Hematopoietic multipotent progenitor cell treated with erythropoietin and hydrocortisone succinate and interleukin-3 and kit ligand, for 17 days (in vitro differentiated cells): ENCODE measurements around the gene TBC1D22A.
"Not testable (repeated sequence)": the region's sequence is repeated elsewhere in the genome, so short reads cannot be mapped to it uniquely, and the experiment has no call there.

Source experiments
- DNase-seq: peaks from one replicate; pipeline ENCODE4 v3.0.0-alpha.2; 2015; ENCODE audit warnings: low spot score

TBC1D22A gene

GRCh38 chr22:47102648-47103047 lies 340.2 kb downstream of the TBC1D22A start:
- DNase-seq = no peak

- no peak for DNase-seq
Observed at GRCh38 chr22:47105085-47105484, 342.6 kb downstream of the TBC1D22A start.

- no peak for DNase-seq
Observed at GRCh38 chr22:47106806-47107205, 344.4 kb downstream of the TBC1D22A start.

GRCh38 chr22:47107431-47107830 lies 345.0 kb downstream of the TBC1D22A start:
- DNase-seq = peak; percentile 13

- DNase-seq = no peak
Observed at GRCh38 chr22:47110817-47111443, 348.5 kb downstream of the TBC1D22A start.

- no peak for DNase-seq
Observed at GRCh38 chr22:47111626-47112581, 349.5 kb downstream of the TBC1D22A start.

GRCh38 chr22:47112582-47112965 lies 350.1 kb downstream of the TBC1D22A start:
- DNase-seq = no peak

GRCh38 chr22:47112994-47113852 lies 350.8 kb downstream of the TBC1D22A start:
- no peak for DNase-seq

GRCh38 chr22:47113853-47114415 lies 351.5 kb downstream of the TBC1D22A start:
- no peak for DNase-seq

GRCh38 chr22:47114813-47115517 lies 352.5 kb downstream of the TBC1D22A start:
- DNase-seq = no peak

- no peak for DNase-seq
Observed at GRCh38 chr22:47115518-47115890, 353.1 kb downstream of the TBC1D22A start.

GRCh38 chr22:47115921-47116320 lies 353.5 kb downstream of the TBC1D22A start:
- DNase-seq = no peak

GRCh38 chr22:47116426-47117341 lies 354.2 kb downstream of the TBC1D22A start:
- DNase-seq = no peak

GRCh38 chr22:47117442-47117841 lies 355.0 kb downstream of the TBC1D22A start:
- not testable (repeated sequence) for DNase-seq

GRCh38 chr22:47119181-47119580 lies 356.7 kb downstream of the TBC1D22A start:
- DNase-seq = no peak

GRCh38 chr22:47120399-47120798 lies 357.9 kb downstream of the TBC1D22A start:
- no peak for DNase-seq

GRCh38 chr22:47121791-47122190 lies 359.3 kb downstream of the TBC1D22A start:
- DNase-seq = no peak

- no peak for DNase-seq
Observed at GRCh38 chr22:47122441-47123000, 360.1 kb downstream of the TBC1D22A start.

GRCh38 chr22:47123006-47123826 lies 360.8 kb downstream of the TBC1D22A start:
- DNase-seq = no peak
